ENCODE data around the gene GSC2.
"Not testable (repeated sequence)": the region's sequence is repeated elsewhere in the genome, so short reads cannot be mapped to it uniquely, and the experiment has no call there.

GSC2 gene

DNA sequence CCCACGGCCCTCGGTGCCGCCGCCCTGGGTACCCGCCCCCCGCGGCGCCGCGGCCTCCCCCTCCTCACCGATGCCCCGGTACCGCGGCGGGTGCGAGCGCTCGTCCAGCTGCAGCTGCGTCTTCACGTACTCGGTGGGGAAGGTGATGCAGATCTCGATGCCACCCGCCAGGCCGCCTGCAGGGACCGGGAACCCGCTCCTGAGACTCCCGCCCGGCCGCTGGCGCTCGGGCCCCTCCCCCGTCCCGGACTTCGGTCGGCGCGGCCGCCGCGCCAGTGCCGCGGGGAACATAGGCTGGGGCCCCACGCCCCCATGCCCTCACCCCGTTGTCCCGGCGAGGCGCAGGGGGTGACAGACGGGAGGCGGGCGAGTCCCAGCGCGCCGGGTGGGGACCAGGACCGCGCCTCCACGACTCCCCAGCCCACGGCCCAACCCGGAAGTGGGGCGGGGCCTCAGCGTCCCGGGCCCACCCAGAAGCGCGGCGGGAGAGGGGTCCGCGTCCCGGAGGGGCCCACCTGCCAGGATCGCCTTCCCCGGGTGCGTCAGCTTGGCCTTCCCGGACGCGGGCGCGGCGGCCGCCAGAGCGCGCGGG is 28.1 kb upstream of the GSC2 start:
- DNase-seq (ENCODE audit: low spot score) (no peak), FAIRE-seq (no peak)

DNA sequence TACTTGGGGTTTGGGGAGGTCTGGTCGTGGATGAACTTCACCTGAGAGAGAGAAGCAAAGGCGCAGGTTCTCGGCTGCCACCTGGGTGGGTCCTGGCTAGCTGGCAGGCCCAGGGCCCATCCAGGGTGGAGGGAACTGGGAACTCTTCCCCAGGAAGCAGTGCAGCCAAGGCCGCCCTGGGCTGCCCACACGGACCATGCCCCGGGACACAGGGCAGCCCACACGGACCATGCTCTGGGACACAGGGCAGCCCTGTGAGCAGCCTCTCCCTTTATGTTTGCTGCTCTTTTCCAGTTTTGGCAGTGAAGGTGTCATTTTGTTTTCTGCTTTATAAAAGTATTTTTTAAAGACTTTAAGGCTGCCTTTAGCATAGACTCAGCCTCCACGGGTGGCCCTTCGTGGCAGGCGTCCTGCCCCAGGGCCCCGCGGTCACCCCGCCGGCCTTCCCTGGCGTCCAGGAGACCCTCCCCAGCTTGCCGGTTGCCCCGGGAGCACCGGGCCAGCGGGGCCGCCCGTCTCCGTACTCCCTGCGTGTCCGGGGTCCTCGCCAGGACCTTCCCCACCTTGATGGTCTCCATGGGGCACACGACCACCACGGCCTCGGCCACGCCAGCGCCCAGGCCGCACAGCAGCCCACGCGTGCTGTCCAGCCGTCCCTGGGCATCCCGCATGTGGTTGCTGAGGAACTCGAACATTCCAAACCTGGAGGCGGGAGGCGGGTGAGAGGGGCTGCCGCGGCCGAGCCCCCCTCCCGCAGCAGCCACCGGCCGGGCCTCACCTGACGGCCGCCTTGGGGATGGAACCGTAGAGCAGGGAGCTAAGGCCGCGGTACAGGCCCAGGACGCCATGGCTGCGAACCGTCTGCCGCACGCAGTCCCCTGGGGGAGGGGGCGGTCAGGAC is 27.3 kb upstream of the GSC2 start:
- DNase-seq (ENCODE audit: low spot score) (no peak), FAIRE-seq (no peak)

DNA sequence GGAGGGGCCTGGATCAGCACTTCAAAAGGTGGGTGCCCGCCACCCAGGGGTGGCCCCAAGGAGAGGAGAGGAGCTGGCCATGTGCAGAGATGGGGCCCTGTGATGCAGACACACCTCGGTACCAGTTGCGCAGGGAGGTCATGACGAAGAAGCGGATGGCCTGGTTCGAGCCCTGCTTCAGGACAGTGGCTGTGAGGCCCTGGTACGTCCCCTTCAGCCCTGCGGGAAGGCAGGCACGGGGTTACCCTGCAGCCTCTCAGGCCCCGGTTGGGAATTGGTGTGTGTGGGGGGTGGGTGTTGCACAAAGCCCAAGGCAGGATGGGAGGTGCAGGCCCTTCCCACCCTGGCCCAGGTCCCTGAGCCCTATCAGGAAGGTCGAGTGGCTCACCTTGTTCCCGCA is 26.6 kb upstream of the GSC2 start:
- DNase-seq (ENCODE audit: low spot score): no peak
- FAIRE-seq: no peak

DNA sequence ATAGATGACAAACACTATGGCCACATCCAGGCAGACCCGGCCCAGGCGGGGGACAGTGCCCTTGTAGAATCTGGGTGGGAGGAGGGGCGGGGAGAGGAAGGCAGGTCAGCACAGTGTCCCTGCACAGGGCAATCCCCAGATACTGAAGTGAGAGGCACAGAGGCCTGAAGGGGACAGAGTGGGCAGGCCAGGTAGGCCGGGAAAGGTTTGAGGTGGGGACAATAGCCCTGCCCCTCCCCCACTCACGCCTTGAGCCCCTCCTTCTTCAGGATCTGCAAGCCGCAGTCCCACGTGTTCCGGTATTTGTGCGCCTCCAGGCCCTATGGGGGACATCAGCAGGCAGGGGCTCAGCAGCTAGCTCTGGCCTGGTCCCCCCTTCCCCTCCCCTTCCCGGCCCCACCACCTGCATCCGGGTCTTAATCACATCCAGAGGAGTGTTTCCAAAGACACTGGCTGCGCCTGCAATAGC is 26.1 kb upstream of the GSC2 start:
- FAIRE-seq (no peak), DNase-seq (ENCODE audit: low spot score) (no peak)

DNA sequence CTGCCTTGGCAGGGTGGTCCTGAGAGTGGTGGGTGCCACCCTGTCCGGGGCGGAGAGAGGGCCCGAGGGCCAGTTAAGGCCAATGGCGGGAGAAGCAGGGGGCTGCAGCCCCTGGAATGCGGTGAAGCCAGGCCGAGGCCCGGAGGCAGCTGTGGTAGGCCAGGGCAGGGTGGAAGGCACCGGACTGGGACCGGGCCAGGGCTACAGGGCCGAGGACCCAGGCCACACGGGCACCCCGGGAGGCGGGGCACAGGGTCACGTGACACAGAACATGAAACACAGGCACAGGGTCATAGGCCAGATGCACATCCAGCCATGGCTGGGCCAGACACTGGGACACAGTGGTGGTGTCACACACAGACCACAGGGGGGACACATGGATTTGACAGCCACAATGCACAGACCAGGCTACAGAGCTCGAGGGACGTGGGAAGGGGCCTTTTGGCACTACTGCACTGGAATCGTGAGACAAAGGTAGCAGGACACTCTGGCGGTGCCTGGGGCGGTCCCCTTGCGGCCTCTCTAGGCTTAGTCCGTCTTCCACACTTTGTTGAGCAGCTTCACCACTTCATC is 25.6 kb upstream of the GSC2 start:
- DNase-seq (ENCODE audit: low spot score): no peak
- FAIRE-seq: no peak

DNA sequence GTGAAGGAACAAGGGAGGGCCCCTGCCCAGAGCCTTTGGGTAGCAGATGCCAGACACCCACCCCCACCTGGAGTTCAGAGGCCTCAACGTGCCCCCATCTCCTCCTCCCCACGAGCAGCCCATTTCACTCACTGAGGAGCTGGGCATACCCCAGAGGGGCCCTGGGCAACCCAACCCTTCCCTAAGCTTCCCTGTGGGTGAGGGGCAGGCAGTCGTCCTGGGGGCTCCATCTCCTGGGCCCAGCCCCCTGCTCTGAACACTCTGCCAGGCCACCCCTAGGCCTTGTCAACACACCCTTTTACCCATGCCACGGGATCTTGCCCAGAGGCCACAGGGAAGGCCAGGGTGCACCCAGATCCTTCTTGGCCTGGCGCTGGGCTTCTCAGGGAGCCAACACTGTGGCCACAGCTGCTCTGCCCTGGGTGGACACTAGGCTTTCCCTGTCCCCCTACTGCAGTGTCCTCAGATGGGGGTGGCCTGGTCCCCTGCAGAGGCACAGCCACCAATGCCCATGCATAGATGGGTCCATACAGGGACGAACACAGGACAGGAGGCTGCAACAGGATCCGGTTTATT is 25.0 kb upstream of the GSC2 start:
- DNase-seq (ENCODE audit: low spot score) (no peak), FAIRE-seq (no peak)

DNA sequence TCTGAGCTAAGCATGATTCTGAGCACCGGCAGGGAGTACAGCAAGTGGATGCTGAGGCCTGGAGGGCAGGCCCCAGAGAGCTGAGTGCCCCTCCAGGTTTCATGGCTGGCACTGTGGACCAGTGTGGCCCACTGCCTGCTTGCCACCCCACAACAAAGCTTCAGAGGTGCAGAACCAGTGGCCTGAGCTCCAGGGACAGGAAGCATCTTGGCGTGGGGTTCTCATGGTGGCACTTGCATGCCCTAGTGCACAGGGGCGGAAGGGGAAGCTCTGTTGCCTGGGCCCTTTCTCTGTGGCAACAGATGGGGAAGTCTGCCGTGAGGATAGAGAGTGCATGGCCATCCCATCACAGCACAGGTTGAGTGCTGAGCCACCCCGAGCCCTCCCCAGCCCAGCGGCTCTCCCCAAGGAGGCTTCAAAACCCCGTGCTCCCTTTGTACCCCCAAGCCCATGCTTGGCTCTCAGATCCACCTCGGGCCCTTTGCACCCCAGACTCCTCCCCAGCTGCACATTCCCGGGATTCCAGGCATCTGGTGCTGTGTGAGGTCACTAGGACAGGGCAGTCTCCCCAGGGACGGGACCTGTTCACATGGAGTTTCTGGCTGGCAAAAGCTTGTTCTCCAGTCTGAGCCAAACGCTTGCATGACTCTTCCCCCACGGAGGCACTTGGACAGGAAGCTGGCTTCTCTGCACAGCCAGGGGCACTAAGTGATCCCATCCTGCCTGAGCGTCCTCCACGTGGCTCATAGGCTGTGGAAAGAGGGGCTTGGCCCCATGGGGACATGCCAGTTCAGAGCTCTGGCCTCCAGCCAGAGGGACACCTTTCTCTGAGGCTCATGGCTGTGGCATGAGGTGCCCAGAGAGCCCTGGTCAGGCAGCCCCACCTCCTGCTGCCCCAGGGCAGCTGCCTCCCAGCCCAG is 24.3 kb upstream of the GSC2 start:
- FAIRE-seq (no peak), DNase-seq (ENCODE audit: low spot score) (peak; percentile 52)

DNA sequence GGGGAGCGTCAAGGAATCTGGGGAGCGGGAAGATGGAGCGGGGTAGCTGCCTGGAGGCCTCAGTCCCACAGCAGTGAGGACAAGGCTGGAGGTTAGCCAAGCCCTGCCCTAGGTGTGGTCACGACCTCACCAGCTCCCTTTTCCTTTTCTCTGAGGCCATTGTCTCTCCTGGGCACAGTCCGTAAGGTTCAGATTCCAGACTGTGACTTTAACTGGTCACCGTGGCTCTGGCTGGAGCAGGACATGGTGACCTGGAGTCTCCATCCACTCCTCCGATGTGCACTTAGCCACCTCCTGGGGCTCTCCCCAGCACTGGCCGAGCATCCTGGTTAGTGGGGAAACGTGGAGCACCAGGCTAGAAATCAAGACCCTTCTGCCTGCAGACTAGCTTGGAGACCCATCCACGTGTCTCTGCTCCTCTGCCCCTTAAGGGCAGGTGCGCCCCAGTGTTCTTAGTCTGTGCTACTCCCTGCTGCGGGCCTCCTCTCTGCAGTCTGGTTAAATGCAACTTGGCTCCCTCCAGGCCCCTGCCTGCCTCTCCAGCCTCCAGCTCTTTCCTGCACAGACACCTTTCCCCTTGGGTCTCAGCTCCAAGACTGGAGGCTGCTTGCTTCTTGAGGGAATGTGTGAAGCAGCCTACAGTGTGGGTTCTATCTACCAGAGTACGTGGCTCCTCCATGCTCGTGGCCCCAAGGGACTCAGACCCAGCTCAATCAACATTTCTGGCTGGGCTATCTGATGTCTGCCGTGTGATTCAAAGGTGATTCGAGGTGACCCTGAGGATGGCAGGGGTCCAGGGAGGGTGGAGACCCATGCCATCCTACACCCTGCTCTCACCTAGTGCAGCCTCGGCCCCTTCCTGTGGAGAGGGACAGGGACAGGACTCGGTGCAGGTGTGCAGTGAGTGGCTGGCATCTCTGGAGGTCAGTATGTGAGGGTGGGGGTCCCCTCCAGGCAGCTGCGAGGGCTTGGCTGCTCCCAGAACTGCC is 23.2 kb upstream of the GSC2 start:
- FAIRE-seq (no peak), DNase-seq (ENCODE audit: low spot score) (no peak)

DNA sequence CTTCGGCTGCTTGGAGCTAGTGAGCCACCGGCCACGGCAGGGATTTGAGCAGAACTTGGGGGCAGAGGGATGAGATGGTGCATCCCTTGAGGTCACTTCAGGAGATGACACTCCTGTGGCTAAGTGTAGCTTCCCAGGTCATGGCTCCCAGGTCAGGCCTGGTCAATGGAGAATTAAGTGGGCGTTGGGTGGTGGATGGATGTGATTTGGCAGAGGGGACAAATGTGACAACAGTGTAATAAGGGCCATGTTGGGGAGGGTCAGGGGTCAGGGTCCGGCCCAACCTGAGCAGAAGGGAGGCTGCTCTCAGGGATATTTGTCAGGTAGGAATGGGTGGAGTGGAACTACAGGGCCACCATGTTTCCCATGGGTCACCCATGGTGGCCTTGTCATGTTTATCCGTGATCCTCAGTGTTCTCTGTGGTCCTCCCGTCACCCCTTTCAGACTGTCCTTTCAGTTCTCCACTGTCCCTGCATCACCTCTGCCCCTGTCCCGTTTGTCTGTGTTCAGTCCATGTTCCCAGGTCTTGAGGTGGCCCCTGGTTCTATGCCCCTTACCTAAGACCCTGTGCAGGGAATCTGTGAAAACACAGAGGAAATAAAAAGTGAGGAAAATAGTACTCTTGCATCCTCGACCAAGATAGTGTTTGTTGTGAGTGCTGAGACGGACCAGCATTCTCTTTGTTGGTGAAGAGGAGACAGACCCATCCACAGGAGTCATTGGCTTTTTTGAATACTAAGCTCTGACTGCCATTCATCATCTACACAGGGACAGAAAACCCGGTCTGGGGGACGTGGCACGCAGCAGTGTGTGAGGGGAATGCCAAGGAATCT is 22.3 kb upstream of the GSC2 start:
- DNase-seq (ENCODE audit: low spot score) (no peak), FAIRE-seq (no peak)

DNA sequence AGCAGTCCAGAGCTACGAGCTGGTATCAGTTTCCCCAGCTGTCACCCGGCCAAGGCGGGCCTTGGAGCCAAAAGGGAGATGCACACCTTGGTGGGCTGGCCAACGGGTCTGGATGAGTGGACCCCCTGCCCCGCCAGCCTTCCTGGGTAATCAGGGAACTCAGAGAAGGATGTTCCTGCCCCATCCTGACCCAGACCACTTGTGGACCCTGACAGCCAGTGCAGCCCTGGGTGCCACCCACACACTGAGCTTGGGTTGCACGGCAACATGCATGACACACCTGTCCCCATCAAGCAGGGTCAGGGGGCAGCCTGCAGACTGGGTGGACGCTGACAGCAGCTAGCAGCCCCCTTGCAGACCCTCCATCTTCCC is 19.8 kb upstream of the GSC2 start:
- DNase-seq (ENCODE audit: low spot score) (no peak), FAIRE-seq (no peak)

DNA sequence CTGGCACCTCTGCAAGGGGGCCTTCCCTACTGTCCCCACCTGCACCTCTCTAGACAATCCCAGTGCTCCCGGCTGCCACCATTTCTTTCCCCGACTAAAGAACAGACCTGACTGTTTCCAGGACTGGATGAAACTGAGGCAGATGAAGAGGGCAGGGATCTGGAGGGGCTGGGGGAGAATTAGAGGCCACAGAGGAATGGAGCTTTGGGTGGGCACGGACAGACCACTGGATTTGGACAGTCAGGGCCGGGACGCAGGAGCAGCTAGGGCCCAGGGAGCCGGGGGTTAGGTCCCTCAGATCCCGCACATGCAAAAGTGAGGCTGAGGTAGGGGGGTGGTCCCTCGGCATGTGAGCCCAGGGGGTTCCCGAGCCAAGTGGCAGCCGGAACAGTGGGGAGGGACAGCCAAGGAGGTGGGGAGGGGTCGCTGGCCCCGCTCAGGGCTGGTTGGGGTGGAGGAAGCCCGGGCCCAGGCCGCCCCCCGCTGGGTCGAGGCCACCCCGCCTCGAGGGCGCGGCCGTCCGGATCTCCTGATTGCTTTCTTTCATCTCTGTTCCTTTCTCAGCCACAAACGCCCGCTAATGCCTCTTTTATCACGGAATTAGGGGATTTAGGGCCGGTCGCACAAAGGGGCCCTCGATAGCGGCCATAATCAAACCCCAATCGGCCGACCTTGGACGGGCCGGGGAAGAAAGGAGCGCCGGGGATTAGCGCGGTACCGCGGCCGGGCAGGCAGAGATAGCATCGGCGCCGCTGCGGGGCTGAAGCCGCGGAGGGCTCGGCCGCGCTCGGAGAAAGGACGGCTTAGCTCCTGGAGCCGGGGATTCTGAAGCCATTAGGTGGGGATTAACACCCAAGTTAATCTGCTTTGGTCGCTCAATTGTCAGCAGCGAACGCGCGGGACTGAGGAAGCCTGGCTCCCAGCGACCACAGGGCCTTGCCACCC is 19.2 kb upstream of the GSC2 start:
- no peak for FAIRE-seq
- DNase-seq (ENCODE audit: low spot score): no peak

DNA sequence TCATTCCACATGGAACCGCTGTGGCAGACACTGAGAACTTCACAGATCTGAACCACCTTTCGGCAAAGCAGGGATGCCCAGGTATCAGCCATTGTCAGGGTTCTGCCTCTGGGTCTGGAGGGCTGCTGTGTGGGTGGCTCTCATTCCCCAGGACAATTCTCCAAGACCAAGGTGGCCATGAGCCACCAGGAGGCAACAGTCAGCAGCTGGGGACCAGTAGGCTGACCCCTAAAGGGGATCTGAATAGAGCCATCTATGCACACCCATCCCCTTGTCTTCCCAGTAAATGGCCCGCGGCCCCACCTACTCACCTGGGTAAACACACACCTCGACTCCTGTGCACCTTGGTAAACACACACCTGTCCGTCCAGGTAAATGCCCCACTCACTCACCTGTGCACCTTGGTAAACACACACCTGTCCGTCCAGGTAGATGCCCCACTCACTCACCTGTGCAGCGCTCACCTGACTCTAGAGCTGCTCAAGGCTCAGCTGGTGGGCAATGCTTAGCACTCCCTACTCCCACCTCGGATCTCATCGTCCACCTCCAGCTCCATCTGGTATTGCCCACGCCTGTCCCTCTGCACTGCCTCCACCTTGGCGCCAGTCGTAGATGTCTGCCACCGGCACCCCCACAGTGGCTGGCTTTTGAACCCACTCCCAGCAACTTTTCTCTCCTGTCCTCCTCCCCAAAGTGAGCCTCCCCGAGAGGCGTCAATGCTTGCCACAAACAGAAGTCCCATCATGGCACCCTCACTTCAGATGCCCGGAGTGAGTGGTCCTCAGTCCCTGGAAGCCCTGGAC is 18.2 kb upstream of the GSC2 start:
- no peak for FAIRE-seq
- DNase-seq (ENCODE audit: low spot score): no peak

DNA sequence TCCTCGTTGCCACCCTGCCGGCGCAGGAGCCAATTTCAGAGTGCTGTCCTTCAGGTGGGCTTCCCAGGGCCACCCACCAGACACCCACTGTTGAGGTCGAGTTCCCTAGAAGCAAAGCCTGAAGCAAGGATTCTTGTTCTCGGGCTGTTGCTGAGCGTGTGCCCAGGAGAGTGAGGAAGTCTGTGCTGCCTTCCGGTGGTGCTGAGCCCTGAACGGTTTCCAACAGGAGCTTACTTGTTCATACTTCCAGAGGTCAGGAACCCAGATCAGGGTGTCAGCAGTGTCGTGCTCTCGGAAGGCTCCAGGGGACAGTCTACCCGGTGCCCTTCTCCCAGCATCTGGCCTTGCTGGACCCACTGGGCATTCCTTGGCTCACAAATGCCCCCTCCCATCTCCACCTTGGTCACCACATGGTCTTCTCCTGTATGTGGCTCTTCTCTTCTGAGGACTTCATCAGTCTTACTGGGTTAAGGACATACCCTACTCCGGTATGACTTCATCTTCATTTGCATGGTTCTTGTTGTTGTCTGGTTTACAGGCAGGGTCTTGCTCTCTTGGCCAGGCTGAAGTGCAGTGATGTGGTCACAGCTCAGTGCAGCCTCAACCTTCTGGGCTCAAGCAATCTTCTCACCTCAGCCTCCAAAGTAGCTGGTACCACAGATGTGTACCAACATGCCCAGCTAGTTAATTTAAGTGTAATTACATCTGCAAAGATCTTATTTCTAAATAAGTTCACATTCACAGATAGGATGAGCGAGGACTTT is 17.2 kb upstream of the GSC2 start:
- DNase-seq (ENCODE audit: low spot score): no peak
- FAIRE-seq: no peak

DNA sequence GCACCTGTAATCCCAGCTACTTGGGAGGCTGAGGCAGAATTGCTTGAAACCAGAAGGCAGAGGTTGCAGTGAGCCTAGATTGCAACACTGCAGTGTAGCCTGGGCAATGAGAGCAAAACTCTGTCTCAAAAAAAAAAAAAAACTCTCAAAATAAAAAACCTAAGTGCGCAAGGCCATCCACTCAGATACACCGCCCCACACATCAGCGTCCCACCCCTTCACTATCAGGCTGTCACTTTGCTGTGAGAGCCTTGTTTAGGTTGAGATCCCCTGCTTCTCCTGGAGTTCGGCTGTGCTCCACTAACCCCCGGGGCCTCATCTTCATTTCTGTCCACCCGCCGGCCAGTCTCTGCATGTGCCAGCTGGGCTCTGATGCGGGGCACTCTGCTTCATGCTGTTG is 16.3 kb upstream of the GSC2 start:
- DNase-seq (ENCODE audit: low spot score): no peak
- FAIRE-seq: no peak

DNA sequence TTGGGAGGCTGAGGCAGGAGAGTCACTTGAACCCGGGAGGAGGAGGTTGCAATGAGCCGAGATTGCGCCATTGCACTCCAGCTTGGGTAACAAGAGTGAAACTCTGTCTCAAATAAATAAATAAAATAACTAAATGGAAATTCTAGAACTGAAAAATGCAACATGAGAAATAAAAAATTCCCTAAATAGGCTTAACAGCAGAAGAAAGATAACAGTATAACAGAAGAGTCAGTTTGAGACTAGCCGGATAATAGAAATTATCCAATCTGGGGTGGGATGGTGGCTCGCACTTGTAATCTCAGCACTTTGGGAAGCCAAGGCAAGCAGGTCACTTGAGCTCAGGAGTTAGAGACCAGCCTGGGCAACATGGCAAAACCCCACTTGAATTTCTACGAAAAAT is 14.3 kb upstream of the GSC2 start:
- FAIRE-seq (no peak), DNase-seq (ENCODE audit: low spot score) (no peak)

DNA sequence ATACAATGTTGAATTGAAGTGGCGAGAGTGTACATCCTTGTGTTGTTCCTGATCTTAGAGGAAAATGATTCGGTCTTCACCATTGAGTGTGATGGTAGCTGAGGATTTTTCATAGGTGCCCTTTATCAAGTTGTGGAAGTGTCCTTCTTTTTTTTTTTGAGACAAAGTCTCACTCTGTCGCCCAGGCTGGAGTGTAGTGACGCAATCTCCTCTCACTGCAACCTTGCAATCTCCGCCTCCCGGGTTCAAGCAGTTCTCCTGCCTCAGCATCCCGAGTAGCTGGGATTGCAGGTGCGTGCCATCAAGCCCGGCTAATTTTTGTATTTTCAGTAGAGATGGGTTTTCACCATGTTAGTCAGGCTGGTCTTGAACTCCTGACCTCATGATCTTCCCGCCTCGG is 8.6 kb upstream of the GSC2 start:
- not testable (repeated sequence) for FAIRE-seq; DNase-seq (ENCODE audit: low spot score)

Measured in RCC 7860 (cell line).